Activated T-cell treated with anti-CD3 and anti-CD28 coated beads, Interleukin-2, amount 50 U/mL, for 72 hours (primary cell): ENCODE measurements around the gene MFSD6L. TPM values are rescaled to one million over a fixed set of nuclear protein-coding genes. Genes with fewer than 3 reads are reported as not detected.

ENCODE experiments used
- ATAC-seq, 2 donors: fragments of 150-1000 bp; cut with Tn5 transposase; replicated peaks in 1 of 2; 2 replicates each; pipeline ENCODE4 v1.10.0; 2021; ENCODE audit warnings: moderate library complexity in 2 of 2, mild to moderate bottlenecking in 1 of 2
- DNase-seq, 2 donors: peaks; one replicate each; pipeline ENCODE4 v3.0.0; 2021 to 2022; ENCODE audit warnings: mixed read lengths in 1 of 2
- H3K27ac Mint-ChIP-seq: one replicate; pipeline ENCODE4 v1.8.0; 2022; ENCODE audit warnings: mild to moderate bottlenecking, moderate library complexity, mixed read lengths
- H3K27me3 Mint-ChIP-seq: one replicate; pipeline ENCODE4 v1.8.0; 2022; ENCODE audit warnings: low read depth, mixed read lengths
- H3K36me3 Mint-ChIP-seq, 2 donors: one replicate each; pipeline ENCODE4 v1.8.0; 2022; ENCODE audit warnings: mixed read lengths in 2 of 2, mild to moderate bottlenecking in 1 of 2; ENCODE audit not compliant: insufficient read depth in 2 of 2
- H3K4me1 Mint-ChIP-seq: one replicate; pipeline ENCODE4 v1.8.0; 2022; ENCODE audit warnings: low read depth, mixed read lengths
- H3K4me3 Mint-ChIP-seq, 2 donors: one replicate each; pipeline ENCODE4 v1.8.0; 2022; ENCODE audit warnings: mild to moderate bottlenecking in 2 of 2, mixed read lengths in 2 of 2, moderate library complexity in 2 of 2
- H3K9me3 Mint-ChIP-seq, 2 donors: one replicate each; pipeline ENCODE4 v1.8.0; 2022; ENCODE audit warnings: mixed read lengths in 2 of 2
- total RNA-seq, 2 donors: library from RNA; stranded (reverse); gene quantifications; one replicate each; pipeline ENCODE4 v1.2.3, GENCODE V29; 2022

Gene MFSD6L
- under 1 TPM; 0.10 to 0.14 TPM for total RNA-seq

- no peaks in the 10 kb centered on the region for H3K36me3 Mint-ChIP-seq
- ATAC-seq (no peak), DNase-seq (no peak)
- H3K4me1 Mint-ChIP-seq, result no peaks in the 10 kb centered on the region
- H3K27me3 Mint-ChIP-seq, result no peaks in the 10 kb centered on the region
- H3K4me3 Mint-ChIP-seq, result no peak within 1 kb of the TSS
- no peaks in the 10 kb centered on the region for H3K9me3 Mint-ChIP-seq
- H3K27ac Mint-ChIP-seq, result no peak within 1 kb of the TSS
Measured at GRCh38 chr17:8798846-8799569, at the start of gene MFSD6L. TSS of gene MFSD6L (minus strand) at chr17:8799365. CDS start at chr17:8799120, 245 bp downstream.

DNA sequence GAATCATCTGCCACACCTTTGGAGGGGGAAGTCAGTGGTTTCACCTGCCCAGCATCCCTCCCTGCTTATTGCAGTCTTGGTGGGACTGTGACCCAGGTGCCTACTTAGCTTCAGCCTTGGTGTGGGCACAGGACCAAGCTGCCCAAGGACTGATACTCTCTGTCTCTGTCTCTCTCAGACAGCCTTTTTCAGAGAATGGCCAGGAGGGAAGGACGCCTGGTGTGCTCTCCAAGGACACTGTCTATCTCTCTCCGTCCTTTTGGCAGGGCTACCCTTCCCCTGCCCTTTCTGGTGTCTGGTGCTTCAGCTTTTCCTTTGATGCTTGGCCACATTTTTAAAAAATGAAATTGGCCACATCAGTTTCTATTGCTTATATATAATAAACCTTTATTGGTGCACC is 48.7 kb upstream of the MFSD6L start:
- H3K36me3 Mint-ChIP-seq, result peaks cover 1 to 2% of the 10 kb centered on the region in 2 donors
- no peak for DNase-seq
- H3K27me3 Mint-ChIP-seq, result no peaks in the 10 kb centered on the region
- H3K4me3 Mint-ChIP-seq, result no peak overlapping the region
- peaks cover 0 to 2% of the 10 kb centered on the region in 2 donors for H3K9me3 Mint-ChIP-seq
- H3K4me1 Mint-ChIP-seq, result no peaks in the 10 kb centered on the region
- H3K27ac Mint-ChIP-seq, result no peak overlapping the region
- ATAC-seq, result no peak

GRCh38 chr17:8846768-8847211 is 47.6 kb upstream of the MFSD6L start:
- peaks cover 0 to 2% of the 10 kb centered on the region in 2 donors for H3K9me3 Mint-ChIP-seq
- H3K4me1 Mint-ChIP-seq, result no peaks in the 10 kb centered on the region
- no peak overlapping the region for H3K27ac Mint-ChIP-seq
- no peaks in the 10 kb centered on the region for H3K27me3 Mint-ChIP-seq
- no peak overlapping the region for H3K4me3 Mint-ChIP-seq
- ATAC-seq (peak; percentile 44 to 47), DNase-seq (no peak)
- H3K36me3 Mint-ChIP-seq, result peaks cover 1 to 2% of the 10 kb centered on the region in 2 donors

DNA sequence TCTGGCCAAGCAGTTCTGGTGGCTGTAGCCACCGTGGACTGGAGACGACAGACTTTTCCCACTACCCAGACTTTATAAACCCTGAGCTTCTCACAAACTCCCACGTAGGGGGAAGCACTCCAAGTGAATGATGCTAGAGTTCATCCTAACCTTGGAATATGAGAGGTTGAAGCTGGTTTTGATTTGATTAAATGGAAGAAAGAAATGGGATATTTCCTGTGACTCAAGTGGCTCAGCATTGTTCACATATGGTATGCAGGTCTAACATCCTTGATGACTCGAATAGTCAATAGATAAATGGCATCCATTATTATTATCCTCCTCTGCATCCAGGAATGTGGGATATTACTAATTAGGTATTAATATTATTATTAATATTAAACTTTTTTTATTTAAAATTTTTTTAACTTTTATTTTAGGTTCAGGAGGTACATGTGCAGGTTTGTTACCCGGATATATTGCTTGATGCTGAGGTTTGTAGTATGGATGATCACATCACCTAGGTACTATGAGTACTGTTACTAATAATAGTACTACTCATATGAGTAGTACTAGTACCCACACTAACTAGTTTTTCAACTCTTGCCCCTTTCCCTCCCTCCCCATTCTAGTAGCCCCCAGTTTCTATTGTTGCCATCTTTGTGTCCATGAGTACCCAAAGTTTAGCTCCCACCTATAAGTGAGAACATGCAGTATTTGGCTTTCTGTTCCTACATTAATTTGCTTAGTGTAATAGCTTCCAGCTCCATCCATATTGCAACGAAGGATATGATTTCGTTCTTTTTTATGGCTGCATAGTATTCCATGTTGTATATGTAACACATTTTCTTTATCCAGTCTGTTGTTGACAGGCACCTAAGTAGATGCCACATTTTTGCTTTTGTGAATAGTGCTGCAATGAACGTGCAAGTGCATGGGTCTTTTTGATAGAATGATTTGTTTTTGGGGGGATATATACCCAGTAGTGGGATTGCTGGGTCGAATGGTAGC is 45.4 kb upstream of the MFSD6L start:
- DNase-seq (no peak), ATAC-seq (peak in 1 of 2 donors; percentile 36)
- Mint-ChIP-seq H3K27ac (no peak overlapping the region), H3K36me3 (peaks cover 1 to 2% of the 10 kb centered on the region in 2 donors), H3K4me1 (no peaks in the 10 kb centered on the region), H3K4me3 (no peak overlapping the region), H3K27me3 (no peaks in the 10 kb centered on the region), H3K9me3 (peaks cover 0 to 2% of the 10 kb centered on the region in 2 donors)

GRCh38 chr17:8843344-8843743 is 44.2 kb upstream of the MFSD6L start:
- Mint-ChIP-seq H3K27me3 (no peaks in the 10 kb centered on the region), H3K9me3 (peaks cover 0 to 2% of the 10 kb centered on the region in 2 donors), H3K4me1 (no peaks in the 10 kb centered on the region), H3K36me3 (peaks cover 1 to 2% of the 10 kb centered on the region in 2 donors), H3K27ac (no peak overlapping the region), H3K4me3 (no peak overlapping the region)
- no peak for ATAC-seq
- DNase-seq, result no peak

DNA sequence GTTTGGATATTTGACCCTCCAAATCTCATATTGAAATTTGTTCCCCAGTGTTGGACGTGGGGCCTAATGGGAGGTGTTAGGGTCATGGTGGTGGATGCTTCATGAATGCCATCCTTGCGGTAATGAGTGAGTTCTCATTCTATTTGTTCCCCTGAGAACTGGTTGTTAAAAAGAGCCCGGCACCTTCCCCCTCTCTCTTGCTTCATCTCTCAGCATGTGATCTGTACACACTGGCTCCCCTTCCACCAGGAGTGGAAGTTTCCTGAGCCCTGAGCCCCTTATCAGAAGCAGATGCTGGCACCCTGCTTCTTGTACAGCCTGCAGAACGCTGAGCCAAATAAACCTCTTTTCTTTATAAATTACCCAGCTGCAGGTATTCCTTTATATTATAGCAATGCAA is 42.7 kb upstream of the MFSD6L start:
- H3K9me3 Mint-ChIP-seq, result peaks cover 0 to 2% of the 10 kb centered on the region in 2 donors
- no peaks in the 10 kb centered on the region for H3K27me3 Mint-ChIP-seq
- no peak for DNase-seq
- no peak overlapping the region for H3K4me3 Mint-ChIP-seq
- H3K36me3 Mint-ChIP-seq, result peaks cover 1 to 2% of the 10 kb centered on the region in 2 donors
- H3K27ac Mint-ChIP-seq, result no peak overlapping the region
- no peaks in the 10 kb centered on the region for H3K4me1 Mint-ChIP-seq
- ATAC-seq, result no peak

DNA sequence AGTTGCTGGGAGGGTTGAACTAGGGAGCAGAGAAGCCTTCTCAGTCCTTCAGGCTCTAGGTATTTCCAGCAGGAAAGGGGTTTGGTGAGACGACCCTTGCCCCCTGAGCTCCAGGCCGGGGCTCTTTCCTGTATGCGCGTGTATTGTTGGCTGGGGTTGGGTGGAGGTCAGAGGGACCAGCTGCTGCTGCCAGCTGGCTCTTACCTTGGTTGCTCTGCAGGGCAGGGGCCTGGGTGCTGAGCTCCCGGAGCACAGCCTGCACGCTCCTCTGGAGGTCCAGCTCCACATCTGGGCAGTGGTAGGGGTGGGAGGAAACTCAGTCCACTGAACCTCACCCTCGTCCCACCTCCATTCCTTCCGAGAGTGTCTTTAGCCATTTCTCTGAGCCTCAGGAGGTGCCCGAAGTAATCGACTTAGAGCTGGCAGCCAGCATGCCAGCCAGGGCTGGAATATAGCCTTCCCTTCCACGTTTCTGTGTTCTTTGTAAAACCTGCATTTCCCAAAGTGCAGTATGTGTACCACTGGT is 40.3 kb upstream of the MFSD6L start:
- ATAC-seq (no peak), DNase-seq (no peak)
- no peaks in the 10 kb centered on the region for H3K36me3 Mint-ChIP-seq
- H3K4me3 Mint-ChIP-seq, result no peak overlapping the region
- no peaks in the 10 kb centered on the region for H3K27me3 Mint-ChIP-seq
- H3K4me1 Mint-ChIP-seq, result no peaks in the 10 kb centered on the region
- H3K27ac Mint-ChIP-seq, result no peak overlapping the region
- no peaks in the 10 kb centered on the region for H3K9me3 Mint-ChIP-seq

- ATAC-seq (no peak), DNase-seq (no peak)
- no peaks in the 10 kb centered on the region for H3K9me3 Mint-ChIP-seq
- no peaks in the 10 kb centered on the region for H3K27me3 Mint-ChIP-seq
- H3K27ac Mint-ChIP-seq, result no peak overlapping the region
- no peaks in the 10 kb centered on the region for H3K4me1 Mint-ChIP-seq
- H3K4me3 Mint-ChIP-seq, result no peak overlapping the region
- H3K36me3 Mint-ChIP-seq, result no peaks in the 10 kb centered on the region
Measured at GRCh38 chr17:8838551-8839095, 39.5 kb upstream of the MFSD6L start.

DNA sequence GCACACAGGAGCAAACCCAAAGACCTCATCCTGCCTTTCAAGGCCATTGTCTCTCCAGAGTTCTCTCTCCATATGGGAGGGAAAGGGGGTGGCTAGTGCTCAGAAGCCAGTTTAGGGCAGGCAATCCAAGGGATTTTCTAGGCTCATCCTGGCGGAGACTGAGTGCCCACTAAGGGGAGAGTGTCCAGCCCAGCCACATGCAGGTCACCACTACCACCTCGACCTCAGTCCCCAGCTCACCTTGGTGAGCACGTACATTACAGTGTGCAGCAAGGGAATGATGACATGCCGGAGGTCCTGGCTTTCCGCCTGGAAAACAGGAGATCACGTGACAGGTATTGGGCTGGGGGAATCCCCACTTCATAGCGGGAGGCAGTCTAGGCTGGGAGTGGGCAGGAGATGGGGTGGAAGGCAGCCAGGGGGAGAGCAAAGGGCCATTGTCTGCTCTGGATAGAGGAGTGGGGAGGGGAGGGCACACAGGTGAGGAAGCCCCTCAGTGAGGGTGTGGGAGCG is 38.5 kb upstream of the MFSD6L start:
- ATAC-seq, result no peak
- H3K36me3 Mint-ChIP-seq, result no peaks in the 10 kb centered on the region
- H3K27me3 Mint-ChIP-seq, result no peaks in the 10 kb centered on the region
- DNase-seq, result no peak
- no peak overlapping the region for H3K27ac Mint-ChIP-seq
- H3K4me1 Mint-ChIP-seq, result no peaks in the 10 kb centered on the region
- no peak overlapping the region for H3K4me3 Mint-ChIP-seq
- H3K9me3 Mint-ChIP-seq, result no peaks in the 10 kb centered on the region

DNA sequence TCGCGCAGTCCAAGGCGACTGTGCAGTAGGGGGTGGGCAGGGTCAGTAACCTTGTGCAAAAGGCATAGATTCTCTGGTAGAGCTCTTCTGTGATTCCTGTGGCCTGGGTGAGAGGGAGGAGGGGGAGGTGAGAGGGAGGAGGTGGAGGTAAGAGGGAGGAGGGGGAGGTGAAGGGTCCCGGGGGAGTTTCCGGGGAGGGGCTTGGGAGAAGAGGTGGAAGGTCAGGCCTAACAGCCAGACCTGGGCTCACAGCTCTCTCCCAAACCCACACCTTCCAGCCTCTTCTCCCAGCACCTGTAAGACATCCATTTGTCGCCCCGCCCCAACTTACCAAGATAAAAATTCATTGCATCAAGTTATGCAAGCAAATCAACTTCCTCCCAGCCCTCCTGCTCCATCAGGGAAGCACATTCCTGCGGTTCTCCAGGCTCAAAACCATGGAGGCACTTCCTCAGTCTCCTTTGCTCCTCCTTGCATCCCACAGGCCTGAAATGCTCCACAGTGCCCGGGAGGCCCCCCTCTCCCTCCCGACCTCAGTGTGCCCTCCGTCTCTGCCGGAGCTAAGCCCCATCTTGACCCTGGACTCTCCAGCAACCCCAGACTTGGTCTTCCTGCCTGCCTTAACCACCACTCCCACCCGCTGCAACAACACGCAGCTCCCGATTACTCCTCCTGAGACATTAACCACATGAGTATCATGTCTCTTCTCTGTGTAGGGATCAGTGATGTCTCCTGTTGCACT is 37.8 kb upstream of the MFSD6L start:
- no peak overlapping the region for H3K27ac Mint-ChIP-seq

GRCh38 chr17:8835631-8836364 is 36.6 kb upstream of the MFSD6L start:
- H3K9me3 Mint-ChIP-seq, result no peaks in the 10 kb centered on the region
- no peaks in the 10 kb centered on the region for H3K4me1 Mint-ChIP-seq
- no peak overlapping the region for H3K4me3 Mint-ChIP-seq
- no peak for DNase-seq
- ATAC-seq, result no peak
- H3K27ac Mint-ChIP-seq, result no peak overlapping the region
- H3K27me3 Mint-ChIP-seq, result no peaks in the 10 kb centered on the region
- no peaks in the 10 kb centered on the region for H3K36me3 Mint-ChIP-seq

More for the DNA sequence above, 37.8 kb upstream of the MFSD6L start:
- Mint-ChIP-seq H3K9me3 (no peaks in the 10 kb centered on the region), H3K36me3 (no peaks in the 10 kb centered on the region), H3K4me3 (no peak overlapping the region), H3K4me1 (no peaks in the 10 kb centered on the region), H3K27me3 (no peaks in the 10 kb centered on the region)
- DNase-seq (no peak), ATAC-seq (no peak)

DNA sequence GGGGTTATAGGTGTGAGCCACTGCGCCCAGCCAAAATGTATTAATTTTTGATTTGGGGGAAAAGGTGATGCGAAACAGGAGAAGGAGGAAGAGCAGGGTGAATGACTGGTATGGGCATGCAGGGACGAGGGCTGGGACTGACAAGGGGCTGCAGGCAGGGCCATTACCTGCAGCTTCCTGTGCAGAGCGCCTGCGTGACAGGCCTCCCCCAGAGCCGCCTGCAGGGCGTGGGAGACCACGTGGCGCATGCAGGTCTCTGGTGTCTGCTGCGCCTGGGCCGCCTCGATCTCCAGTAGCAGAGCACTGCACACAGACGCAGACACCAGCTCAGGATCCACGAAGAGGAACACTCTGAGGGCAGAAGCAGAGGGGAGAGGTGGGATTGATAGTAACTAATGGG is 35.9 kb upstream of the MFSD6L start:
- Mint-ChIP-seq H3K9me3 (no peaks in the 10 kb centered on the region), H3K4me3 (no peak overlapping the region), H3K36me3 (no peaks in the 10 kb centered on the region), H3K27ac (no peak overlapping the region), H3K4me1 (no peaks in the 10 kb centered on the region), H3K27me3 (no peaks in the 10 kb centered on the region)
- no peak for DNase-seq
- ATAC-seq, result no peak
